Measurements from ENCODE around the gene RET. TPM values are rescaled to one million over a fixed set of nuclear protein-coding genes. Genes with fewer than 3 reads are reported as not detected.

Gene RET
- total RNA-seq, 2 donors from 2014 or later, result 0.34 TPM; not detected in 1

- Mint-ChIP-seq H3K27me3 (peaks cover 55% of the 10 kb centered on the region), H3K27ac (no peak overlapping the region), H3K4me1 (peaks cover 3% of the 10 kb centered on the region), H3K36me3 (ENCODE audit: low read depth) (no peaks in the 10 kb centered on the region), H3K4me3 (no peak overlapping the region)
- H3K9me3 ChIP-seq (ENCODE audit: control insufficient read depth, low read length, poor library complexity, severe bottlenecking), result no peaks in the 10 kb centered on the region
- DNase-seq, result peak in 2 of 3 donors; percentile 6 to 7
- no peak for ATAC-seq
Measured at GRCh38 chr10:43048301-43049051, 28.4 kb upstream of the RET start.

- no peaks in the 10 kb centered on the region for H3K9me3 ChIP-seq (ENCODE audit: control insufficient read depth, low read length, poor library complexity, severe bottlenecking)
- Mint-ChIP-seq H3K27ac (no peak overlapping the region), H3K4me3 (no peak overlapping the region), H3K27me3 (peaks cover 58% of the 10 kb centered on the region), H3K4me1 (peaks cover 3% of the 10 kb centered on the region), H3K36me3 (ENCODE audit: low read depth) (no peaks in the 10 kb centered on the region)
- ATAC-seq, result no peak
- peak in 1 of 3 donors; percentile 2 for DNase-seq
Measured at GRCh38 chr10:43049081-43049551, 27.8 kb upstream of the RET start.

GRCh38 chr10:43050011-43050410 lies 26.9 kb upstream of the RET start:
- peaks cover 60% of the 10 kb centered on the region for H3K27me3 Mint-ChIP-seq
- H3K4me3 Mint-ChIP-seq, result no peak overlapping the region
- H3K4me1 Mint-ChIP-seq, result peaks cover 3% of the 10 kb centered on the region
- no peaks in the 10 kb centered on the region for H3K9me3 ChIP-seq (ENCODE audit: control insufficient read depth, low read length, poor library complexity, severe bottlenecking)
- DNase-seq (no peak), ATAC-seq (no peak)
- H3K36me3 Mint-ChIP-seq (ENCODE audit: low read depth), result no peaks in the 10 kb centered on the region
- no peak overlapping the region for H3K27ac Mint-ChIP-seq

GRCh38 chr10:43053825-43054224 lies 23.0 kb upstream of the RET start:
- Mint-ChIP-seq H3K4me3 (no peak overlapping the region), H3K36me3 (ENCODE audit: low read depth) (no peaks in the 10 kb centered on the region), H3K27me3 (peaks cover 61% of the 10 kb centered on the region), H3K27ac (no peak overlapping the region), H3K4me1 (peaks cover 6% of the 10 kb centered on the region)
- DNase-seq, result no peak
- ATAC-seq, result no peak
- H3K9me3 ChIP-seq (ENCODE audit: control insufficient read depth, low read length, poor library complexity, severe bottlenecking), result no peaks in the 10 kb centered on the region

- Mint-ChIP-seq H3K36me3 (ENCODE audit: low read depth) (no peaks in the 10 kb centered on the region), H3K4me3 (no peak overlapping the region), H3K27me3 (peaks cover 53% of the 10 kb centered on the region), H3K27ac (no peak overlapping the region), H3K4me1 (peaks cover 6% of the 10 kb centered on the region)
- ATAC-seq (no peak), DNase-seq (no peak)
- no peaks in the 10 kb centered on the region for H3K9me3 ChIP-seq (ENCODE audit: control insufficient read depth, low read length, poor library complexity, severe bottlenecking)
Measured at GRCh38 chr10:43054593-43054992, 22.3 kb upstream of the RET start.

- Mint-ChIP-seq H3K27ac (no peak overlapping the region), H3K27me3 (peaks cover 52% of the 10 kb centered on the region), H3K4me3 (no peak overlapping the region), H3K36me3 (ENCODE audit: low read depth) (no peaks in the 10 kb centered on the region), H3K4me1 (peaks cover 3% of the 10 kb centered on the region)
- no peaks in the 10 kb centered on the region for H3K9me3 ChIP-seq (ENCODE audit: control insufficient read depth, low read length, poor library complexity, severe bottlenecking)
- DNase-seq, result no peak
- no peak for ATAC-seq
Measured at GRCh38 chr10:43055217-43055616, 21.7 kb upstream of the RET start.

- Mint-ChIP-seq H3K27me3 (peaks cover 44% of the 10 kb centered on the region), H3K4me1 (peaks cover 2% of the 10 kb centered on the region), H3K36me3 (ENCODE audit: low read depth) (no peaks in the 10 kb centered on the region), H3K27ac (no peak overlapping the region), H3K4me3 (no peak overlapping the region)
- no peaks in the 10 kb centered on the region for H3K9me3 ChIP-seq (ENCODE audit: control insufficient read depth, low read length, poor library complexity, severe bottlenecking)
- ATAC-seq, result no peak
- peak in 1 of 3 donors; percentile 1 for DNase-seq
Measured at GRCh38 chr10:43055991-43056567, 20.8 kb upstream of the RET start.

- Mint-ChIP-seq H3K36me3 (ENCODE audit: low read depth) (no peaks in the 10 kb centered on the region), H3K27ac (no peak overlapping the region), H3K4me1 (peaks cover 2% of the 10 kb centered on the region), H3K4me3 (no peak overlapping the region), H3K27me3 (peaks cover 44% of the 10 kb centered on the region)
- no peaks in the 10 kb centered on the region for H3K9me3 ChIP-seq (ENCODE audit: control insufficient read depth, low read length, poor library complexity, severe bottlenecking)
- ATAC-seq, result no peak
- peak in 1 of 3 donors; percentile 1 for DNase-seq
Measured at GRCh38 chr10:43056568-43057011, 20.3 kb upstream of the RET start.

- no peak overlapping the region for H3K27ac Mint-ChIP-seq
- H3K4me3 Mint-ChIP-seq, result no peak overlapping the region
- no peaks in the 10 kb centered on the region for H3K36me3 Mint-ChIP-seq (ENCODE audit: low read depth)
- peaks cover 44% of the 10 kb centered on the region for H3K27me3 Mint-ChIP-seq
- H3K4me1 Mint-ChIP-seq, result peaks cover 2% of the 10 kb centered on the region
- H3K9me3 ChIP-seq (ENCODE audit: control insufficient read depth, low read length, poor library complexity, severe bottlenecking), result no peaks in the 10 kb centered on the region
- DNase-seq (peak in 2 of 3 donors; percentile 1 to 4), ATAC-seq (no peak)
Measured at GRCh38 chr10:43057231-43057711, 19.6 kb upstream of the RET start.

GRCh38 chr10:43057831-43058340 lies 19.0 kb upstream of the RET start:
- H3K27me3 Mint-ChIP-seq, result peaks cover 40% of the 10 kb centered on the region
- H3K27ac Mint-ChIP-seq, result no peak overlapping the region
- H3K4me1 Mint-ChIP-seq, result peaks cover 2% of the 10 kb centered on the region
- ATAC-seq, result no peak
- DNase-seq, result no peak
- H3K36me3 Mint-ChIP-seq (ENCODE audit: low read depth), result no peaks in the 10 kb centered on the region
- no peaks in the 10 kb centered on the region for H3K9me3 ChIP-seq (ENCODE audit: control insufficient read depth, low read length, poor library complexity, severe bottlenecking)
- H3K4me3 Mint-ChIP-seq, result no peak overlapping the region

- H3K4me1 Mint-ChIP-seq, result peaks cover 2% of the 10 kb centered on the region
- DNase-seq (no peak), ATAC-seq (no peak)
- peaks cover 38% of the 10 kb centered on the region for H3K27me3 Mint-ChIP-seq
- H3K27ac Mint-ChIP-seq, result no peak overlapping the region
- no peak overlapping the region for H3K4me3 Mint-ChIP-seq
- no peaks in the 10 kb centered on the region for H3K36me3 Mint-ChIP-seq (ENCODE audit: low read depth)
- no peaks in the 10 kb centered on the region for H3K9me3 ChIP-seq (ENCODE audit: control insufficient read depth, low read length, poor library complexity, severe bottlenecking)
Measured at GRCh38 chr10:43058716-43059335, 18.0 kb upstream of the RET start.

GRCh38 chr10:43059336-43059720 lies 17.5 kb upstream of the RET start:
- ATAC-seq (no peak), DNase-seq (no peak)
- H3K9me3 ChIP-seq (ENCODE audit: control insufficient read depth, low read length, poor library complexity, severe bottlenecking), result no peaks in the 10 kb centered on the region
- no peak overlapping the region for H3K27ac Mint-ChIP-seq
- H3K4me1 Mint-ChIP-seq, result peaks cover 2% of the 10 kb centered on the region
- peaks cover 36% of the 10 kb centered on the region for H3K27me3 Mint-ChIP-seq
- H3K4me3 Mint-ChIP-seq, result no peak overlapping the region
- no peaks in the 10 kb centered on the region for H3K36me3 Mint-ChIP-seq (ENCODE audit: low read depth)

GRCh38 chr10:43059828-43060227 lies 17.0 kb upstream of the RET start:
- Mint-ChIP-seq H3K36me3 (ENCODE audit: low read depth) (no peaks in the 10 kb centered on the region), H3K4me1 (peaks cover 2% of the 10 kb centered on the region), H3K27ac (no peak overlapping the region), H3K4me3 (no peak overlapping the region), H3K27me3 (peaks cover 34% of the 10 kb centered on the region)
- ATAC-seq, result no peak
- H3K9me3 ChIP-seq (ENCODE audit: control insufficient read depth, low read length, poor library complexity, severe bottlenecking), result no peaks in the 10 kb centered on the region
- no peak for DNase-seq

Data from T-helper 17 cell (primary cell).